ENCODE results near the gene TOR2A. TPM values are rescaled to one million over a fixed set of nuclear protein-coding genes. Genes with fewer than 3 reads are reported as not detected.
"Not testable (repeated sequence)": the region's sequence is repeated elsewhere in the genome, so short reads cannot be mapped to it uniquely, and the experiment has no call there.

Gene TOR2A
- total RNA-seq, result 21.7 TPM

- DNase-seq (ENCODE audit: low spot score), result peak; percentile 97
These were observed at the start of gene TOR2A for GRCh38 chr9:127734747-127735529. TOR2A (minus strand) TSS chr9:127735294; CDS start chr9:127735270, 24 bp downstream.

- peak; percentile 61 for DNase-seq (ENCODE audit: low spot score)
These were observed 48.3 kb upstream of the TOR2A start for GRCh38 chr9:127783111-127784008.

- DNase-seq (ENCODE audit: low spot score), result no peak
These were observed 46.7 kb upstream of the TOR2A start for GRCh38 chr9:127781806-127782205.

DNA sequence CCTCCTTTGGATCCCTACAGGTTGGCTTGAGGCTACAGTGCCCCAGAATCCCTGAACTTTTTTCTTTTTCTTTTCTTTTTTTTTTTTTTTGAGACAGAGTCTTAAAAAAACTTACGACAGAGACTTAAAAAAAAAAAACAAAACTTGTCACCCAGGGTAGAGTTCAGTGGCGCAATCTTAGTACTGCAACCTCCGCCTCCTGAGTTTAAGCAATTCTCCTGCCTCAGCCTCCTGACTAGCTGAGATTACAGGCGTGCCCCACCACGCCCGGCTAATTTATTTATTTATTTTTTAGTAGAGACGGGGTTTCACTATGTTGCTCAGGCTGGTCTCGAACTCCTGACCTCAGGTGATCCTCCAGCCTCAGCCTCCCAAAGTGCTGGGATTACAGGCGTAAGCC, 45.8 kb upstream of the TOR2A start:
- DNase-seq (ENCODE audit: low spot score), result not testable (repeated sequence)

DNA sequence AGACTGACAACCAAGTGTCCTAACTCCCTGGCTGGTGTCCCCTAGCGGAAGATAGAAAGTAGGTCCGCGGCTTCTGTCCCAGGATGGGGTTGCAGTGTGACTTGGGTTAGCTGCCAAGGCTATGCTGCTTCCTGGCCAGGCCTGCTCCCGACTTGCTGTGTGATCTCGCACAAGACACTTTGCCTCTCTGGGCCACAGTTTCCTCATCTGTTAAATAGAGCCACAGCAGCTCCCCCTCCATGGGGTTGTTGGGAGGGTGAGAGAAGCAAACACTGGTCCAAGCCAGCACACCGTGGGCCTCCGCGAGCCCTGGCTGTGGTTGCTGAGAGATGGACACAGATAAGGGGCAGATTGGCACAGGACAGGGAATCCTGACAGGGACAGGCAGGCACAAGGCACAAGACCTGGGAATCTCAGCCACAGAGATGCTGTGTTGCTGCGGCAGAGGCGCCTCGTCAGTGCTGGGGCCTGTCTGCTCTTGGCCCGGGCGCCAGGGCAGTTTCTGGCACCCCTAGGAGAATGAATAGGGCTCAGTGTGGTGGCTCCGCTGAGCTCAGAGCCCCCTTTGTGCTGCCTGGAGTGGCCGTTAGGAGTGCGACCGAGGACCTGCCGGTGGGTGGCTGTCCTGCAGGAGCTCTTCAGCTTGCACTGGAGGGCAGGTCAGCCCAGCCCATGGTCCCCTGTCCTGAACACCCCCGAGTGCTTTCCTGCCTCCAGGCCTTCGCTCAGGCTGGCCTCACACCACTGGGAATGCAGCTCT, 45.2 kb upstream of the TOR2A start:
- no peak for DNase-seq (ENCODE audit: low spot score)

- no peak for DNase-seq (ENCODE audit: low spot score)
These were observed 44.3 kb upstream of the TOR2A start for GRCh38 chr9:127779136-127779981.

- DNase-seq (ENCODE audit: low spot score), result no peak
These were observed 43.4 kb upstream of the TOR2A start, which contains the start of gene SH2D3C for GRCh38 chr9:127778280-127779135. SH2D3C (minus strand) TSS chr9:127778666; CDS start chr9:127778627, 39 bp downstream.

DNA sequence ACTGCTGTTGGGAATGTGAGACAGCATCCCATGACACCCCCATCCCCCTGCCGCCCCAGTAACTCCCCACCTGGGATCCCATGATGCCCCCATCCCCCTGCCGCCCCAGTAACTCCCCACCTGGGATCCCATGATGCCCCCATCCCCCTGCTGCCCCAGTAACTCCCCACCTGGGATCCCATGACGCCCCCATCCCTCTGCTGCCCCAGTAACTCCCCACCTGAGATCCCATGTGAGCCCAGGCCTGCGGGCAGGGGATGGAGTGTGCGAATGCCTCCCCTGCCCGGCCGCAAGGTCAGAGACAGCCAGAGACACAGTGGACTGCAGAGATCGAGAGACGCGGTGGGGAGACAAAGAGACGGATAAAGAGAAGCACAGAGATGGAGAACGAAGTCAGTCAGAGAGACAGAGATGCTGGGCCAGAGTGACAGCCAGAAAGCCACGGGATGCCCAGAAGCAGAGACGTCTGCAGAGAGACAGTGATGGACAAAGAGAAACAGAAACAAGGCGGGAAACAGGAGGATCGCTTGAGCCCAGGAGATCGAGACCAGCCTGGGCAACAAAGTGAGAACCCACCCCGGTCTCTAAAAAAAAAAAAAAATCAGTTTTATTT, 42.4 kb upstream of the TOR2A start:
- DNase-seq (ENCODE audit: low spot score), result no peak

GRCh38 chr9:127776924-127777289, 41.8 kb upstream of the TOR2A start:
- no peak for DNase-seq (ENCODE audit: low spot score)

DNA sequence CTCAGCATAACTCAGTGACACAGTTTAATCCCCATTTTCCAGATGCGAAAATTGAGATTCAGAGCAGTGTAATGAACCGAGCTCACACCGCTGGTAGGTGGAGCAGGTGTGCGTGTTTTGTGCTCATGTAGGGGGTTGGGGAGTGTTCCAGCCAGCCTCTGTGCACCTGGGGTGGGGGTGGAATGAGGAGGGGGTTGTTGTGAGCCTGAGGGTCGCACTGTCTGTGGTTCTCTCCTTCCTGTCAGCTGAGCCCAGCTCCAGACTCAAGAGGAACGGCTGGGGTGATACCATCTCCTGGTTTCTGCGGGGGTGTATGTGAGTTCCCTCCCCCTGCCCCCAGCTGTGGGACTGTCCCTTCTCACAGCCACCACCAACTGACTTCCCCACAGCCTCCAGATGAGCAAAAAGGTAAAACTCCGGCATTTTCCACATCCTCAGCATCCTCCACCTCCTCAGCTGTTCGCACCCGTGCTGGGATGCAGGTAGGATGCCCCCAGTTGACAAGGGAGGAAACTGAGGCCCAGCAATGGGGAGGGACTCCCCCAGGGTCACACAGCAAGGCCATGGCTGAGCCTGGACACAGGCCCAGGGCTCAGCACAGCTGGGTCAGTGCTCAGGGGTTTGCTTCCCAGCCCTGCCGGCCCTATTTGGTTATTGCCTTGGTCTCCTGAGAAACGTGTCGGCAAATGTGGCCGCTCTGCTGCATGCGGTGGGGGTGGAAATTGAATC, 41.3 kb upstream of the TOR2A start:
- DNase-seq (ENCODE audit: low spot score), result no peak

- no peak for DNase-seq (ENCODE audit: low spot score)
These were observed 38.9 kb upstream of the TOR2A start for GRCh38 chr9:127773981-127774380.

- no peak for DNase-seq (ENCODE audit: low spot score)
These were observed 38.2 kb upstream of the TOR2A start for GRCh38 chr9:127773272-127773671.

- no peak for DNase-seq (ENCODE audit: low spot score)
These were observed 37.5 kb upstream of the TOR2A start for GRCh38 chr9:127772603-127773002.

DNA sequence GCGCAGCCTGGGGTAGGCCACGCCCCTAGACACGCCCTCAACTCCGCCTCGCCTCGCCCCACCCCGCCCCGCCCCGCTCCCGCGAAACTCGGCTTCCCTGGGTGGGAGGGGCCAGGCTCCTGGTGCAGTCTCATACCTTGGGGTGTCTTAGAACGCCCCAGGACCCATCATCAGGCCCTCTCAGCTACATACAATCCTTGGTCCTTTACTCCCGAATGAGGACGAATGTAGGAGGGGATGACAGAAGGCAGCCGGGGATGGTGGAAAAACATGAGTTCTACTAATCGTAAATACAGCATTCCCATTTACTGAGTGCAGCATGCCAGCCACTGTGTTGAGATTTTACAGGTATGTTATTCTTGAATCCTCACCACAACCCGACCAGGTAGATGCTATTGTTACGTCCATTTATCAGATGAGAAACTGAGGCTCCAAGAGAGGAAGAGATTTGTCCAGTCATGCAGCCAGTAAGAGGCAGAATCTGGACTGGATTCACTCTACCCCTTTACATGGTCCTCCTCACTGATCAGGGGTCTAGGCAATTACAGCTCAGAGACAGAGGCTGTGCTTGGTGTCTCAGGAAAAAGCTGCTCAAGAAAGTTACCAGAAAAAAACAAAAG, 36.6 kb upstream of the TOR2A start:
- DNase-seq (ENCODE audit: low spot score), result no peak

GRCh38 chr9:127770905-127771569, 35.9 kb upstream of the TOR2A start:
- peak; percentile 98 for DNase-seq (ENCODE audit: low spot score)

DNA sequence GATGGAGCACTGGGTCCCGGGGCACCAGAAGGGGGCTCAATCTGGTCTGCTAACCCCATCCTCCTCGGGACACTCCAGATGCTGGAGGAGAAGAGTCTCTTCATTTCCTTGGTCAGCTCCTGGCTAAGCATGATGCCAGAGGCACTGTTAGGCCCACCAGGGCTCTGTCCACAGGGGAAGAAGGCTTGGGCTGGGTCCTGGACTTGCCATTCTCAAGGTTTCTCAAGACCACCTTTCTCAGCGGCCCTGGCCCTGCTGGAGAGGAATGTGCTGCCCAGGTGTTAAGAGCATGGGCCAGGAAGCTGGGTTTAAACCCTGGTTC, 35.5 kb upstream of the TOR2A start:
- no peak for DNase-seq (ENCODE audit: low spot score)

- no peak for DNase-seq (ENCODE audit: low spot score)
These were observed 35.0 kb upstream of the TOR2A start for GRCh38 chr9:127769929-127770582.

DNA sequence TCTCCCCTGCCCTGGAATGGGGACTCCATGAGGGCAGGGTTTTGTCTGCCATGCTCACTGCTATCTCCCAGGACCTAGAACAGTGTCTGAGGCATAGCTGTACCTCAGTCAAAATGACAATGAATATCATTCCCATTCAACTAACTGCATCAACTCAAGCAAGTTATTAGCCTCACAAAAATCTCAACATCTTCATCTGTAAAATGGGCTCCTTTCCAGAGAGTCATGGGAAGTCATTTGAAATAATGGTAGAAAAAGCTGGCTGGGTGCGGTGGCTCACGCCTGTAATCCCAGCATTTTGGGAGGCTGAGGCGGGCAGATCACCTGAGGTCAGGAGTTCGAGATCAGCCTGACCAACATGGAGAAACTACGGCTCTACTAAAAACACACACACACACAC, 34.0 kb upstream of the TOR2A start:
- DNase-seq (ENCODE audit: low spot score), result no peak
